Endothelial cell (in vitro differentiated cells): Measurements from ENCODE around the gene PROM1. TPM values are rescaled to one million over a fixed set of nuclear protein-coding genes. Genes with fewer than 3 reads are reported as not detected.
A peak's percentile ranks its signal among the peaks of the same experiment; 100 is the strongest.

Source experiments
- DNase-seq: peaks from one replicate; pipeline ENCODE4 v3.0.0; 2021; ENCODE audit warnings: low spot score
- H3K27ac Mint-ChIP-seq: one replicate; pipeline ENCODE4 v1.8.0; 2021; ENCODE audit warnings: mixed read lengths, inconsistent platforms; ENCODE audit not compliant: unreplicated experiment
- H3K27me3 Mint-ChIP-seq: one replicate; pipeline ENCODE4 v1.8.0; 2021; ENCODE audit warnings: mild to moderate bottlenecking, moderate library complexity, mixed read lengths, inconsistent platforms; ENCODE audit not compliant: unreplicated experiment
- H3K36me3 Mint-ChIP-seq: one replicate; pipeline ENCODE4 v1.8.0; 2021; ENCODE audit warnings: mild to moderate bottlenecking, low read depth, mixed read lengths, inconsistent platforms; ENCODE audit not compliant: unreplicated experiment
- H3K4me1 Mint-ChIP-seq: one replicate; pipeline ENCODE4 v1.8.0; 2021; ENCODE audit warnings: mild to moderate bottlenecking, mixed read lengths, inconsistent platforms; ENCODE audit not compliant: unreplicated experiment
- H3K4me3 Mint-ChIP-seq: one replicate; pipeline ENCODE4 v1.8.0; 2021; ENCODE audit warnings: mild to moderate bottlenecking, mixed read lengths, inconsistent platforms; ENCODE audit not compliant: unreplicated experiment
- H3K9me3 Mint-ChIP-seq: one replicate; pipeline ENCODE4 v1.8.0; 2021; ENCODE audit warnings: mixed read lengths, inconsistent platforms; ENCODE audit not compliant: unreplicated experiment
- CTCF ChIP-seq: fragments of 200-600 bp; sonication (generic); IDR thresholded peaks from one replicate; pipeline ENCODE4 v1.5.0; 2021; ENCODE audit warnings: antibody characterized with exemption; ENCODE audit not compliant: unreplicated experiment
- total RNA-seq: library from RNA; stranded (reverse); fragmentation: NEBNext Ultra II Directional; extraction: Animal tissue kit (Norgen Biotek cat#: 25700); gene quantifications from one replicate; pipeline ENCODE4 v1.2.1, GENCODE V29; 2021; ENCODE audit not compliant: unreplicated experiment

The PROM1 gene
- total RNA-seq, 1 donor from 2014 or later = 12.2 TPM

- H3K4me1 Mint-ChIP-seq = peaks cover 20% of the 10 kb centered on the region
- no peaks in the 10 kb centered on the region for H3K36me3 Mint-ChIP-seq
Observed at GRCh38 chr4:16067515-16067914, 16.3 kb downstream of the PROM1 start.

GRCh38 chr4:16066586-16067128 is 17.2 kb downstream of the PROM1 start:
- Mint-ChIP-seq H3K27me3 (peaks cover 4% of the 10 kb centered on the region), H3K27ac (no peak overlapping the region), H3K4me1 (peaks cover 18% of the 10 kb centered on the region), H3K36me3 (no peaks in the 10 kb centered on the region), H3K9me3 (no peaks in the 10 kb centered on the region), H3K4me3 (no peak overlapping the region)
- no peak for DNase-seq
- no peak for TF ChIP-seq CTCF

More at GRCh38 chr4:16067515-16067914, 16.3 kb downstream of the PROM1 start:
- no peak overlapping the region for H3K4me3 Mint-ChIP-seq
- no peak for DNase-seq
- H3K9me3 Mint-ChIP-seq = no peaks in the 10 kb centered on the region
- no peak for TF ChIP-seq CTCF
- no peak overlapping the region for H3K27ac Mint-ChIP-seq
- peaks cover 5% of the 10 kb centered on the region for H3K27me3 Mint-ChIP-seq

DNA sequence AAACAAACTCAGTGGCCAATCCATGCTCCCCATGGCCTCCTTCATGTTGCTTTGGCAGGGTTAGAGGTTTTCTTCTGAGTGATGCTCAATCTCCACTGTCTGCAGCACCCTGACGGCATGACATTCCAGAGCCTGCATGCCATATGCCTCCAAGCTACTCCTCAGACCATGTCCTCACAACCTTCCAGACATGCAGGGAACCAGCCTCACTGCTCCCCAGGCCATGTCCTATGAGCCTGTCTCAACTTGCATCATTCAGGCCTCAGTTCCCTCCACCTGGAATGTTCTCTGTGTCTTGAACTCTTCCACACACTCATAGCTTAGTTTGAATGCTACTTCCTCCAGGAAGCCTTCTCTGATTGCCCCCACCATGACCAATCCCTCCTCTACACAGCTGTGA is 18.8 kb downstream of the PROM1 start:
- no peaks in the 10 kb centered on the region for H3K9me3 Mint-ChIP-seq
- no peak for DNase-seq
- no peak overlapping the region for H3K27ac Mint-ChIP-seq
- H3K4me1 Mint-ChIP-seq = peaks cover 9% of the 10 kb centered on the region
- no peaks in the 10 kb centered on the region for H3K36me3 Mint-ChIP-seq
- H3K27me3 Mint-ChIP-seq = no peaks in the 10 kb centered on the region
- H3K4me3 Mint-ChIP-seq = peak overlapping the region; percentile 66
- TF ChIP-seq CTCF = no peak

DNA sequence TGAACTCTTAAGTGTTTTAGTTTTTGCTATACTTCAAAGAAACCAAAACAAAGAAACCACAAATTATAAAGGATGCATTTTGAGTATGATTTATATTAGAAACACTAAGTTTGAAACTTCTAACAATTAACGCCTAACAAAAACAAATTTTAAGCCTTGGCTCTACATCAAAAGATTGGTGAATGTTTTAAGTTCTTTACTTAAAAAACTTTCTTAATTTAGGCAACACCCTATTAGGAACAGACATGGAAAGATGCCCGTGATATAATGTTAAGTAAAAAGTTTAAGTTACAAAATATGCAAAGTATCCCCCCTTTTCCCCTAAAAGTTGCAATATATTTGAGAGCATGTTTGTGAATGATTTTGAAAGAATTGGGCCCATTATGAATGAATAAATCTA is 21.2 kb downstream of the PROM1 start:
- TF ChIP-seq CTCF = no peak
- Mint-ChIP-seq H3K9me3 (no peaks in the 10 kb centered on the region), H3K4me1 (peaks cover 9% of the 10 kb centered on the region), H3K4me3 (no peak overlapping the region), H3K27me3 (no peaks in the 10 kb centered on the region), H3K27ac (no peak overlapping the region), H3K36me3 (no peaks in the 10 kb centered on the region)
- no peak for DNase-seq

GRCh38 chr4:16056681-16057385 is 27.0 kb downstream of the PROM1 start:
- H3K27me3 Mint-ChIP-seq = peaks cover 2% of the 10 kb centered on the region
- no peak for DNase-seq
- peaks cover 18% of the 10 kb centered on the region for H3K4me1 Mint-ChIP-seq
- no peaks in the 10 kb centered on the region for H3K36me3 Mint-ChIP-seq
- H3K9me3 Mint-ChIP-seq = no peaks in the 10 kb centered on the region
- H3K27ac Mint-ChIP-seq = no peak overlapping the region
- TF ChIP-seq CTCF = no peak
- H3K4me3 Mint-ChIP-seq = no peak overlapping the region
